ENCODE measurements around the gene TAAR1. TPM values are rescaled to one million over a fixed set of nuclear protein-coding genes. Genes with fewer than 3 reads are reported as not detected.

TAAR1 gene
- total and polyA plus RNA-seq, 2 donors (not counting 1 experiment from before 2014, with no cell fraction given) = not detected

GRCh38 chr6:132693478-132693877, 34.5 kb upstream of the TAAR1 start:
- Histone ChIP-seq H4K20me1 (ENCODE audit: control insufficient read depth, extremely low read depth, insufficient read depth, low read length) (no peaks in the 10 kb centered on the region), H3K4me2 (ENCODE audit: extremely low read depth, insufficient read depth, low read length) (no peak overlapping the region), H3K4me3 (replicated peaks in 1 of 4; ENCODE audit: control extremely low read depth in 1 of 4, insufficient read depth in 1 of 4, low read depth in 3 of 4, low read length in 4 of 4) (no peak overlapping the region), H3K9me3 (ENCODE audit: control insufficient read depth, insufficient read depth, low read depth, low read length) (no peaks in the 10 kb centered on the region), H2AFZ (ENCODE audit: low read length) (no peak overlapping the region), H3K27me3 (ENCODE audit: control insufficient read depth, insufficient read depth, low read length) (no peaks in the 10 kb centered on the region), H3K79me2 (ENCODE audit: control insufficient read depth, insufficient read depth, low read length) (no peaks in the 10 kb centered on the region), H3K4me1 (ENCODE audit: control insufficient read depth, extremely low read depth, insufficient read depth, low read length) (no peaks in the 10 kb centered on the region), H3K9ac (ENCODE audit: insufficient read depth, low read length) (no peak overlapping the region), H3K36me3 (ENCODE audit: control insufficient read depth, insufficient read depth, low read length) (no peaks in the 10 kb centered on the region), H3K27ac (ENCODE audit: insufficient read depth, low read length) (no peak overlapping the region)
- TF ChIP-seq EZH2 (IDR thresholded peaks at IDR 0.05; ENCODE audit: low read length, missing control alignments) (no peak), CTCF (conservative IDR thresholded peaks at IDR 0.05 in 1 of 2, IDR thresholded peaks at IDR 0.05 in 1 of 2; ENCODE audit: low read depth in 1 of 2, low read length in 2 of 2) (no peak)
- peak; percentile 75 to 93 for DNase-seq (ENCODE audit: low read depth in 2 of 2)

- DNase-seq (ENCODE audit: low read depth in 2 of 2) = no peak
- H3K4me2 ChIP-seq (ENCODE audit: extremely low read depth, insufficient read depth, low read length) = no peak overlapping the region
- no peak overlapping the region for H3K27ac ChIP-seq (ENCODE audit: insufficient read depth, low read length)
- no peaks in the 10 kb centered on the region for H3K4me1 ChIP-seq (ENCODE audit: control insufficient read depth, extremely low read depth, insufficient read depth, low read length)
- no peaks in the 10 kb centered on the region for H3K36me3 ChIP-seq (ENCODE audit: control insufficient read depth, insufficient read depth, low read length)
- no peaks in the 10 kb centered on the region for H3K9me3 ChIP-seq (ENCODE audit: control insufficient read depth, insufficient read depth, low read depth, low read length)
- no peak for TF ChIP-seq CTCF (conservative IDR thresholded peaks at IDR 0.05 in 1 of 2, IDR thresholded peaks at IDR 0.05 in 1 of 2; ENCODE audit: low read depth in 1 of 2, low read length in 2 of 2)
- TF ChIP-seq EZH2 (IDR thresholded peaks at IDR 0.05; ENCODE audit: low read length, missing control alignments) = no peak
- no peaks in the 10 kb centered on the region for H3K79me2 ChIP-seq (ENCODE audit: control insufficient read depth, insufficient read depth, low read length)
- no peak overlapping the region for H3K9ac ChIP-seq (ENCODE audit: insufficient read depth, low read length)
- no peaks in the 10 kb centered on the region for H4K20me1 ChIP-seq (ENCODE audit: control insufficient read depth, extremely low read depth, insufficient read depth, low read length)
- no peak overlapping the region for H3K4me3 ChIP-seq (replicated peaks in 1 of 4; ENCODE audit: control extremely low read depth in 1 of 4, insufficient read depth in 1 of 4, low read depth in 3 of 4, low read length in 4 of 4)
- H3K27me3 ChIP-seq (ENCODE audit: control insufficient read depth, insufficient read depth, low read length) = no peaks in the 10 kb centered on the region
- H2AFZ ChIP-seq (ENCODE audit: low read length) = no peak overlapping the region
These were observed 31.7 kb upstream of the TAAR1 start for GRCh38 chr6:132690678-132691077.

- no peaks in the 10 kb centered on the region for H3K9me3 ChIP-seq (ENCODE audit: control insufficient read depth, insufficient read depth, low read depth, low read length)
- TF ChIP-seq EZH2 (IDR thresholded peaks at IDR 0.05; ENCODE audit: low read length, missing control alignments) (no peak), CTCF (conservative IDR thresholded peaks at IDR 0.05 in 1 of 2, IDR thresholded peaks at IDR 0.05 in 1 of 2; ENCODE audit: low read depth in 1 of 2, low read length in 2 of 2) (no peak)
- H3K79me2 ChIP-seq (ENCODE audit: control insufficient read depth, insufficient read depth, low read length) = no peaks in the 10 kb centered on the region
- no peak overlapping the region for H2AFZ ChIP-seq (ENCODE audit: low read length)
- H3K27ac ChIP-seq (ENCODE audit: insufficient read depth, low read length) = no peak overlapping the region
- no peaks in the 10 kb centered on the region for H3K4me1 ChIP-seq (ENCODE audit: control insufficient read depth, extremely low read depth, insufficient read depth, low read length)
- no peaks in the 10 kb centered on the region for H4K20me1 ChIP-seq (ENCODE audit: control insufficient read depth, extremely low read depth, insufficient read depth, low read length)
- peak in 1 of 2 donors; percentile 59 for DNase-seq (ENCODE audit: low read depth in 2 of 2)
- H3K9ac ChIP-seq (ENCODE audit: insufficient read depth, low read length) = no peak overlapping the region
- no peak overlapping the region for H3K4me2 ChIP-seq (ENCODE audit: extremely low read depth, insufficient read depth, low read length)
- no peak overlapping the region for H3K4me3 ChIP-seq (replicated peaks in 1 of 4; ENCODE audit: control extremely low read depth in 1 of 4, insufficient read depth in 1 of 4, low read depth in 3 of 4, low read length in 4 of 4)
- no peaks in the 10 kb centered on the region for H3K27me3 ChIP-seq (ENCODE audit: control insufficient read depth, insufficient read depth, low read length)
- no peaks in the 10 kb centered on the region for H3K36me3 ChIP-seq (ENCODE audit: control insufficient read depth, insufficient read depth, low read length)
These were observed 28.3 kb upstream of the TAAR1 start for GRCh38 chr6:132687306-132687705.

All from fibroblast of lung (primary cell).